Hepatocyte (in vitro differentiated cells): ENCODE results near the gene LMOD1.
"Not testable (repeated sequence)": the region's sequence is repeated elsewhere in the genome, so short reads cannot be mapped to it uniquely, and the experiment has no call there.

Experiments used
- CTCF ChIP-seq: fragments of 200-600 bp; sonication (generic); IDR thresholded peaks from 2 replicates; pipeline ENCODE4 v1.5.1; 2016; ENCODE audit warnings: antibody characterized with exemption, mild to moderate bottlenecking; ENCODE audit not compliant: poor library complexity
- EZH2 ChIP-seq: fragments of 200-600 bp; sonication (generic); IDR thresholded peaks from 2 replicates; pipeline ENCODE4 v1.6.1; 2016; ENCODE audit warnings: antibody characterized with exemption, mild to moderate bottlenecking, borderline replicate concordance
- EZH2phosphoT487 ChIP-seq: fragments of 200-600 bp; sonication (generic); IDR thresholded peaks from one replicate; pipeline ENCODE4 v1.6.1; 2018; ENCODE audit warnings: antibody characterized with exemption, mild to moderate bottlenecking, low read depth, moderate library complexity; ENCODE audit not compliant: unreplicated experiment, severe bottlenecking

GRCh38 chr1:201962382-201962781, 16.0 kb upstream of the LMOD1 start:
- not testable (repeated sequence) for TF ChIP-seq CTCF, EZH2, EZH2phosphoT487
